ENCODE measurements around the gene GLYATL3.

GRCh38 chr6:49530141-49530776 lies 30.5 kb downstream of the GLYATL3 start:
- TF ChIP-seq CTCF (IDR thresholded peaks at IDR 0.05): no peak
- TF ChIP-seq POLR2AphosphoS5 (IDR thresholded peaks at IDR 0.05): no peak
